GM19099 (cell line): ENCODE data around the gene SLC5A5.
A peak's percentile ranks its signal among the peaks of the same experiment; 100 is the strongest.

Experiments used
- POLR2A ChIP-seq: IDR thresholded peaks from 3 replicates; pipeline ENCODE4 v1.6.1; 2011; ENCODE audit warnings: low read depth; ENCODE audit not compliant: insufficient read length; ENCODE audit errors: extremely low read depth

SLC5A5 gene

GRCh38 chr19:17929056-17929455 lies 57.3 kb downstream of the SLC5A5 start:
- TF ChIP-seq POLR2A: no peak

GRCh38 chr19:17931532-17932191 lies 59.9 kb downstream of the SLC5A5 start:
- TF ChIP-seq POLR2A: no peak

- peak; percentile 84 for TF ChIP-seq POLR2A
These were observed 61.0 kb downstream of the SLC5A5 start, which contains the start of gene CCDC124 for GRCh38 chr19:17932485-17933338. Gene CCDC124, plus strand, starts transcription at chr19:17933015. Its CDS starts 3,406 bp downstream, at chr19:17936421.

GRCh38 chr19:17933414-17934129 lies 61.8 kb downstream of the SLC5A5 start:
- no peak for TF ChIP-seq POLR2A

GRCh38 chr19:17936379-17936778 lies 64.6 kb downstream of the SLC5A5 start:
- no peak for TF ChIP-seq POLR2A

GRCh38 chr19:17937371-17937900 lies 65.7 kb downstream of the SLC5A5 start:
- no peak for TF ChIP-seq POLR2A

- TF ChIP-seq POLR2A: no peak
These were observed 66.5 kb downstream of the SLC5A5 start for GRCh38 chr19:17938092-17938845.

GRCh38 chr19:17942181-17942580 lies 70.4 kb downstream of the SLC5A5 start:
- no peak for TF ChIP-seq POLR2A

- TF ChIP-seq POLR2A: no peak
These were observed 71.0 kb downstream of the SLC5A5 start for GRCh38 chr19:17942582-17943273.

- TF ChIP-seq POLR2A: no peak
These were observed 71.8 kb downstream of the SLC5A5 start for GRCh38 chr19:17943274-17944221.

GRCh38 chr19:17944301-17944700 lies 72.6 kb downstream of the SLC5A5 start:
- no peak for TF ChIP-seq POLR2A
